GM12878 (cell line): ENCODE measurements around the gene SMURF1.

Experiments
- MLLT1 ChIP-seq: fragments of 450-650 bp; IDR thresholded peaks from 2 replicates; pipeline ENCODE4 v1.6.1; 2016; ENCODE audit warnings: mild to moderate bottlenecking
- POLR2AphosphoS5 ChIP-seq: IDR thresholded peaks from 2 replicates; pipeline ENCODE4 v1.6.1; 2011; ENCODE audit warnings: mild to moderate bottlenecking, low read length, inconsistent platforms
- RAD21 ChIP-seq: IDR thresholded peaks from 2 replicates; pipeline ENCODE4 v1.6.1; 2011; ENCODE audit warnings: mild to moderate bottlenecking, low read depth, low read length, moderate library complexity; ENCODE audit not compliant: insufficient read depth
- REST ChIP-seq: IDR thresholded peaks from 2 replicates; pipeline ENCODE4 v1.6.1; 2012; ENCODE audit warnings: mild to moderate bottlenecking, low read depth, low read length

GRCh38 chr7:99004781-99005500 is 139.0 kb downstream of the SMURF1 start:
- no peak for TF ChIP-seq MLLT1
- TF ChIP-seq POLR2AphosphoS5 = no peak
- no peak for TF ChIP-seq REST
- TF ChIP-seq RAD21 = no peak
